GM21576 (cell line): ENCODE data around the gene LRFN5.
"Not testable (repeated sequence)": the region's sequence is repeated elsewhere in the genome, so short reads cannot be mapped to it uniquely, and the experiment has no call there.

Experiments used
- ATAC-seq: cut with Tn5 transposase; IDR thresholded peaks from one replicate; pipeline ENCODE4 v1.9.1; 2021; ENCODE audit warnings: mild to moderate bottlenecking, moderate library complexity; ENCODE audit not compliant: unreplicated experiment

Gene LRFN5

DNA sequence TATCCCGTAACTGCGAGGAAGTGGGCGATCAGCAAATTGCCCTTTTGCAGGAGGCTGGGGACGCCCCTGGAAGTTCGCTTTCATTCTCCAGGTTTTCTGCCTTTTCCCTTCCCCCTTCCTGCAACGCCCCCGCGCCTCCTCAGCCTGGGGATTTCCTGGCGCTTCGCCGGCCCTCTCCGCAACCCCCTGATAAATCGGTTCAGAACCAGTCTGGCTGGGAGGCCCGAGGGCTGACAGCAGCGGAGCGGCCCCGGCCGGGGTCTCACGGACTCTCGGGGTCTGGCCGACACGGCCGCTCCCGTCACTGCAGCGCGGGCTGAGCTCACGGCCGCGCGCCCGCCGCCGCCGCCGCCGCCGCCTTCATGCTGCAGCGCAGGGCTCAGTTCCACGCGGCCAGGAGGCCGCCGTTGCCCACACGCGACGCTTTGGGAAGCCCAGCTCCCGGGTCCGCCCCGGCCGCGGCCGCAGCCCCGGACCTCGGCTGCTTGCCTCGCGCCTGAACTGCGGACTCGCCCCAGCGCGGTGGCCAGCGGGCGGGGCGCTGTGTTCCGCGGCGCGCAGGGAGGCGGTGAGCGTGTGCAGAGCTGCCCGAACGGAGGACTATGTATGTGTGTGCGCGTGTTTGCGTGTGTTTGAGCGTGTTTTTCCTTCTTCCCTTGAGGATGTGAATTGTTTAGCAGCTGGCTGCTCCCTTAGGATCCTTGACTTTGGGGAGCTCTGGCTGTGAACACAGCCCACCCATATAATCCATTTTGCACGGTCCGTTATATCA, at the start of gene LRFN5:
Gene LRFN5, plus strand, starts transcription at position 345 of the 772 bp plus-strand sequence.
- no peak for ATAC-seq

DNA sequence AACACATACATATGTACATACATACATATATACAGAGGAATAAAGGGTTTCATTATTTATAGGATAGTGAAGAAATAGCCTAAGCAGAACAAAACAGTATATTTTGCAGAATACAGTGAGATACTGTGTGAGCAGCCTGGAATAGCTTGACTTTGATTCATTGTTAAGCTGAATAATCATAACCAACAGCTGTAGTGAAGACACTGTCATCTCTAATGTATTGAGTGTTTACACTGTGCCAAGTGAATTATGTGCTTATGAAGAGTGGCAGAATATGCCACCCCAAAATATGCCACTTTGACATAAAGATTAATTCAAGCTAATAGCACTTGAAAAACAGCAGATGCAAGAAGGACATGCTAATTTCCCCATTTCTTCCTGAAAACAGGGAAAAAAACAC, 48.2 kb upstream of the LRFN5 start:
- ATAC-seq: no peak

DNA sequence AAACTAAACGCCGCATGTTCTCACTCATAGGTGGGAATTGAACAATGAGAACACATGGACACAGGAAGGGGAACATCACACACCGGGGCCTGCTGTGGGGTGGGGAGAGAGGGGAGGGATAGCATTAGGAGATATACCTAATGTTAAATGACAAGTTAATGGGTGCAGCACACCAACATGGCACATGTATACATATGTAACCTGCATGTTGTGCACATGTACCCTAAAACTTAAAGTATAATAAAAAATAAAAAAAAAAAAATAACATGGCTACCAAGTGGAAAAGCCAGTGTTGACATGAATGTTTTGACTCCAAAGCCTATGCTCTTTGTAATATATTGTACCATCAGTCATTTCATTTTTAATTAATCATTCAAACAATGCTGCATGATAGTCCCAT, 39.8 kb upstream of the LRFN5 start:
- not testable (repeated sequence) for ATAC-seq

DNA sequence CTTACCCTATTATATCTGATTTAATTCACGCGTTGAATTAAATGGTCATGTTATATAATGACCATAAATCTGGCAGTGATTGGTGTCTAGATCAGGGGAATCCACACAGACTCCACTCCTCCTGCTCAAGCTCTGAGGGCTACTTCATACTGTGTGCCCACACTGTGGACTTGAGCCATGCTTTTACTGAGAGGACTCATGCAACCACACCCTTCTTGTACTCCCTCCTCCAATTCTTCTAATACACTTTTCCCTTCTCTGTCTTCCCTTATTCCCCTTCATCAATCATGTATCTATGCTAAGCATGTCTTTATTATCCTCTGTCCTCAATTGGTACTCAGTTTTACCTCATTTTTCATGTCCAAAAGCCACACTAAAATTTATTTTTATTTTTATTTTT, 37.7 kb upstream of the LRFN5 start:
- ATAC-seq: no peak

- ATAC-seq: no peak
These were observed 36.1 kb upstream of the LRFN5 start for GRCh38 chr14:41570415-41571155.

DNA sequence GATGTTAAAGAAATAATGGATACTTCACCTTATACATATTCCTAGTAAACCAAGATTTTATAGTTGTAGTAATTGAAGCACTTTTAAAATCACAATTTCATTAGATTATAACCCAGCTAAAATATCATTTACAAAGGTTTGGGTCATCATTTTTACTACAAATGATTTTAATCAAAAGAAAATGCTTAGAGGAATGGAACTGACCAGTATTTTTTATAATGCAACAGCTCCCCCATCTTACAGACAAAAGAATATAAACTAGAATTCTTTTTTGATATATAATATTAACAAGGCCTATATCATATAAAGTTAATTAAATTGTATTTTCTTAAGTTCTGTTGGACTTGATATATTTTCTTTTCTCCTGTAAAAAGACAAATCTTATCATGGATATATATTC, 20.4 kb upstream of the LRFN5 start:
- no peak for ATAC-seq

- no peak for ATAC-seq
These were observed 9.0 kb upstream of the LRFN5 start for GRCh38 chr14:41597647-41598046.

DNA sequence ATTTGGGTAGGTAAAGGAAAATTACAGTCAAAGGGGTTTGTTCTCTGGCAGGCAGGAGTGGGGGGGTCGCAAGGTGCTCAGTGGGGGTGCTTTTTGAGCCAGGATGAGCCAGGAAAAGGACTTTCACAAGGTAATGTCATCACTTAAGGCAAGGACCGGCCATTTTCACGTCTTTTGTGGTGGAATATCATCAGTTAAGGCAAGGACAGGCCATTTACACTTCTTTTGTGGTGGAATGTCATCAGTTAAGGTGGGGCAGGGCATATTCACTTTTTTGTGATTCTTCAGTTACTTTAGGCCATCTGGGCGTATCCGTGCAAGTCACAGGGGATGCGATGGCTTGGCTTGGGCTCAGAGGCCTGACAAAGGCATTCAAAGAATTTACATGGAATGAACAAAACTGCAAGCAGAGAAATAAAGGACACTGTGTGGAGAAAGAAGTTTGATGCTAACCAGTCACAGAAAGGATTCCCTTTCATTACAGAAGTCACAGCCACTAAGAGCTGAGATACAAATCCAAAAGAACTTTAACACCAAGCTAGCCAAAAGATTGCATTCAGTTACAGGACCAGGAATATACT, 6.8 kb upstream of the LRFN5 start:
- ATAC-seq: not testable (repeated sequence)

DNA sequence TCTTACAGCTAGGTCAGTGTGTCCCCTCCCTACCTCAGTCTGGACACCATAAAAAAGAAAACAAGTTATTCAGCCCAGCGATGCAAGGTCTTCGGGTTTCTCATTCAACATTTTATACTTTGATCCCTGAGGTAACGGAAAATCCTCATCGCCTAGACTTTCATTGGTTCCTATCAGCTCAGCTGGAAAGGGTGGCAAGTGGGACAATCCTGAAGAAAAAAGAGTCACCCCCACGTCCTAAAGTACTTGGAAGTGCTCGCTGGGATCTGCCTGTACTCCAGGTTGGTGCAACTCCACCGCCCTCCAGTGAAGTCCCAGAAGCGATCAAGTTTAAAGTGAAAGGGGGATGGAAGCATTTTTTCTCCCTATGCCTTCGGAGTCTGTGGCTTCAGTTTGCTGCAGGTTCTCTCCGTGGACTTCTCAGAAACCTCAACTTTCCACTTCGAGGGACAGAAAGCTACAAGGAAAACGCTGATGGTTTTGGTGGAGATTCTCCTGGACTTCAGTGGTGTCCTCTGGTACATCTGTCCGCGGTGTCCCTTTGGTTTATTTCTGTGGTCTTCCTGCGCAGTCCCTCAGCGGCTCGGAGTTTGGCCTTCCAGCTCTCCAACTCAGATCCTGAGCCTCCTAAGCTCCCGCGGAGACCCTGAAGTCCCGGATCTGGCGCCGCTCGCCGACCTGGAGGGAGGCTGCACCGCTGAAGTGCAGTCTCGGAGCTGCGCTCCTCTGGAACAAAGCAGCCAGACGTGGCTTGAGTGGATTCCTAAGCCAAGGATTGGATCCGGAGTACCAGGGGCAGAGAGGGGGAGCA, 1.8 kb upstream of the LRFN5 start:
- ATAC-seq: no peak

GRCh38 chr14:41605550-41606281, 960 bp upstream of the LRFN5 start:
- no peak for ATAC-seq

GRCh38 chr14:41606282-41606531, 469 bp upstream of the LRFN5 start:
- no peak for ATAC-seq

DNA sequence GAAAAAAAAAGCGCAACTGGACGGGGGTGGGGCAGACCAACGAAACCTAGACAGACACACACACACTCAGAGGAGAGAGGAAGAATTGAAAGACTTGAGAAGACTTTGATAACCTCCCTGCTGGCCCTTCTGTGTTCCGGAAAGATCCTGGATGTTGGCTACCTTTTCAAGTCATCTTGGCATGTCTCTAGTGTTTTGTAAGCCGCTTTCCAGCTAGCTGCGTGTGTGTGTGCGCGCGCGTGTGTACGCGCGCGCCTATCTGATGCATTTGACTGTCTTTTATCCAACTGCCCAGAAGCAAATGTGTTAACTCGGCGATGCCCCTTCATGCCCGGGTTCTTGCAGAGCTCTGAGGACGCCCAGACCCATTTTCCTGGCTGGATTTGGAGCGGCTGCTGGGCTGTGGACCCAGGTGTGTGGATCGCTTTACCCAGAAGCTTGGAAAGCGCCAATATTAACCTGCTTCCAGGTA, 664 bp downstream of the LRFN5 start:
- ATAC-seq: no peak

DNA sequence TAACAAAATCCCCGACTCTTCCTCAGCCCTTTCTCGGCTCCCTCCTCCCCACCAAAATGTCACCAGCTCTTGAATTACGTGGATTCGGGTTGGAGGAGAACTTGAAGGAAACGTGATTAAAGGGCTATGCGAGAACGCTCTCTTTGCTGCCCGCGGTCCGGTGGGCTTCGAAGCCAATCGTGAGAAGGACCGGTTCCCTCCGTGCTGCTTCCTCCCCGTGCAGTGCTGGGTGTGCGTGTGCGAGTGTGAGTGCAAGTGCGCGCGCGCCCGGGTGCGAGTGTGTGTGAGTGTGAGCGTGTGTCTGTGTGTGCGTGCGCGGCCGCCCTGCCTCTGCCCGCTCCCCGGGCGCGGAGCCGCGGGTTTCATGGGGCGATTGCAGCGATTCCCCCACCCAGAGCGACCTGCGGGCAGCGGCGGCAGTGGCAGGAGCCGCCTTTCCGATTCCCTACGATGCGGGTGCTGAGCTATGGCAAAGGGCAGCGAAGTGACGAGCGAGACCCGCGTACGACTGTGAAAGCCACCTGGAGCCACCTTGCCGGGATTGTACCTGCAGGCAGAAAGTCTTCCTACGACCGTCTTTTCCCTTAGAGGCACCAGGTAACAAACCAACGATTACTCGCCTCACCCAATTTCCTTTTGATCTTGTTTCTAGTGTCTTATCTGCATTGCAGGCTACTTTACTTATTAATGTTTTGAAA, 1.4 kb downstream of the LRFN5 start:
- no peak for ATAC-seq

DNA sequence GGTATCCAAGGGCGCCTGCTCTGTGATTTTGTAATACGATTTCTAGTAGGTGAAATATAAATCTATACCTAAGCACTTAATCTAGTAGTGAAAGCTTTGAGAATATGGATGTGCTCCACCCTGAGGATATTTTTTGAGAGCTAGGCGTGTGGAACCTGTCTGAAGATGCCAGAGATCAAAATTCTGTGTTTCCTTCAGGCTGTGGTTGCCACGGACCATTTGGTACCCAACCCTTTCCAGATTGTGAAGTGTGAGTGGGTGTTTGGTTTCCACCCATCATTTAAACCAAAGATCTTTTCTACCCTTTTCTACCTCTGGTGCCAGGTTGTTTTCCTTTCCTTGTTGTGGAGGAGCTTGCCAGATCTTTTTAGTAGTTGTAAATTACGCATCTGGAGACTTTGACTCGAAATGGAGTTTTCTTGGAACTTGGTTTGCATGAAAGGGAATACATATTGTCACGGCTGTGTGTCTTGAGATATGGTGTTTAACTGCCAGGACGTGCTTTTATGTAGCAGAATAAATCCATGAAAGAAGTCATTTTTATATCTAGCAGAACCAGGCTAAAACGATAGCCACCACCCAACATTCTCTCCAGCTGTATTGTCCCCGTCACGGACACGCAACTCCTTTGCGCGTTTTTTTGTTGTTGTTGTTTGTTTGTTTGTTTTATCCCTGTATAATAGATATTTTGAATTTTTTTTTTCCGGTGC, 2.2 kb downstream of the LRFN5 start:
- ATAC-seq: no peak

GRCh38 chr14:41609704-41610183, 3.1 kb downstream of the LRFN5 start:
- no peak for ATAC-seq

GRCh38 chr14:41615011-41615595, 8.4 kb downstream of the LRFN5 start:
- ATAC-seq: no peak

- ATAC-seq: no peak
These were observed 17.1 kb downstream of the LRFN5 start for GRCh38 chr14:41623736-41624135.

- ATAC-seq: no peak
These were observed 23.2 kb downstream of the LRFN5 start for GRCh38 chr14:41629876-41630275.

DNA sequence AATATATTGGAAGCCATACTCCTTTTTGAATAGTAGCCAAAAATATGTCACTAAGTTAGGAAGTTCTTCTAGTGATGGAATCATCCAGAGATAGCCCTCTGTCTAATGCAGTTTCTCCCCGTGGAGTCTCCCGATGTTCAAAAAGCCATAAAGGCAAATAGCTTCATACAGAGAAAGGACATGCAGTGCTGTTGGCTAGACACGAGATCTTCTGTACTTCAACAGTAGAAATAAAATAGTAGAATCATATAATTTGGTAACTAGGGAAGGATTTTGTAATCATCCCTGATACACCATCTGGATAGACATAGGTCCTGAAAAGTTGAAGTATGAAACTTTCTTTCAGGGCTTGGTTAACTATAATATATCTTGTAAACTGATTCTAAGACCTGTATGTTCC, 27.6 kb downstream of the LRFN5 start:
- no peak for ATAC-seq
